Activated T-cell treated with anti-CD3 and anti-CD28 coated beads for 24 hours (primary cell): Measurements from ENCODE around the gene SHISA3.

Experiments used
- DNase-seq: peaks from one replicate; pipeline ENCODE4 v3.0.0-alpha.2; 2020; ENCODE audit warnings: low read depth

Gene SHISA3

GRCh38 chr4:42391981-42392380, 5.3 kb upstream of the SHISA3 start:
- no peak for DNase-seq

- no peak for DNase-seq
Measured at GRCh38 chr4:42392436-42392835, 4.9 kb upstream of the SHISA3 start.

- DNase-seq, result no peak
Measured at GRCh38 chr4:42395595-42395994, 1.7 kb upstream of the SHISA3 start.

- DNase-seq, result no peak
Measured at GRCh38 chr4:42396361-42396751, 932 bp upstream of the SHISA3 start.

GRCh38 chr4:42397635-42398170, 415 bp downstream of the SHISA3 start:
- DNase-seq, result no peak

- DNase-seq, result no peak
Measured at GRCh38 chr4:42398171-42398870, 1.0 kb downstream of the SHISA3 start.

- DNase-seq, result no peak
Measured at GRCh38 chr4:42398871-42399331, 1.6 kb downstream of the SHISA3 start.

- no peak for DNase-seq
Measured at GRCh38 chr4:42399393-42399792, 2.1 kb downstream of the SHISA3 start.

GRCh38 chr4:42401171-42401570, 3.9 kb downstream of the SHISA3 start:
- DNase-seq, result no peak

- no peak for DNase-seq
Measured at GRCh38 chr4:42404001-42404400, 6.7 kb downstream of the SHISA3 start.

- DNase-seq, result no peak
Measured at GRCh38 chr4:42410446-42410845, 13.2 kb downstream of the SHISA3 start.

- DNase-seq, result no peak
Measured at GRCh38 chr4:42411803-42412202, 14.5 kb downstream of the SHISA3 start.

GRCh38 chr4:42412251-42412650, 15.0 kb downstream of the SHISA3 start:
- DNase-seq, result no peak

- no peak for DNase-seq
Measured at GRCh38 chr4:42415281-42415680, 18.0 kb downstream of the SHISA3 start.

- no peak for DNase-seq
Measured at GRCh38 chr4:42416017-42416416, 18.7 kb downstream of the SHISA3 start.

- DNase-seq, result no peak
Measured at GRCh38 chr4:42417550-42417949, 20.3 kb downstream of the SHISA3 start.

- no peak for DNase-seq
Measured at GRCh38 chr4:42420140-42420539, 22.9 kb downstream of the SHISA3 start.

GRCh38 chr4:42425146-42426065, 28.1 kb downstream of the SHISA3 start:
- no peak for DNase-seq

- no peak for DNase-seq
Measured at GRCh38 chr4:42428036-42428435, 30.7 kb downstream of the SHISA3 start.

GRCh38 chr4:42436928-42437565, 39.8 kb downstream of the SHISA3 start:
- DNase-seq, result no peak

GRCh38 chr4:42440083-42440482, 42.8 kb downstream of the SHISA3 start:
- no peak for DNase-seq

GRCh38 chr4:42442601-42443000, 45.3 kb downstream of the SHISA3 start:
- no peak for DNase-seq
